NB4 (cell line): Measurements from ENCODE around the gene ZFAND3.

ENCODE experiments used
- DNase-seq: peaks from one replicate; pipeline ENCODE4 v3.0.0; 2010; ENCODE audit warnings: low read depth
- H3K4me3 ChIP-seq: one replicate; pipeline ENCODE4 v1.5.1; 2011; ENCODE audit warnings: mild to moderate bottlenecking, low read depth, low read length, moderate library complexity
- CTCF ChIP-seq: IDR thresholded peaks from one replicate; pipeline ENCODE4 v1.5.1; 2012; ENCODE audit warnings: low read depth, low read length
- MAX ChIP-seq: IDR thresholded peaks from 2 replicates; pipeline ENCODE4 v1.6.1; 2011; ENCODE audit warnings: low read depth, low read length
- MYC ChIP-seq: IDR thresholded peaks from 2 replicates; pipeline ENCODE4 v1.6.1; 2011; ENCODE audit warnings: low read depth, low read length
- POLR2A ChIP-seq: IDR thresholded peaks from 2 replicates; pipeline ENCODE4 v1.6.1; 2011; ENCODE audit warnings: mild to moderate bottlenecking; ENCODE audit not compliant: insufficient read length; ENCODE audit errors: extremely low read depth

Gene ZFAND3

GRCh38 chr6:37792457-37793033 lies 27.0 kb upstream of the ZFAND3 start:
- peak; percentile 30 for DNase-seq
- H3K4me3 ChIP-seq, result no peak overlapping the region
- TF ChIP-seq MYC (no peak), POLR2A (no peak), CTCF (no peak), MAX (no peak)

- H3K4me3 ChIP-seq, result no peak overlapping the region
- DNase-seq, result peak; percentile 70
- TF ChIP-seq POLR2A, result no peak
- TF ChIP-seq MAX, result no peak
- TF ChIP-seq MYC, result no peak
- TF ChIP-seq CTCF, result no peak
Observed at GRCh38 chr6:37793067-37793466, 26.5 kb upstream of the ZFAND3 start.

- H3K4me3 ChIP-seq, result no peak overlapping the region
- DNase-seq, result no peak
- TF ChIP-seq CTCF (no peak), MYC (no peak), MAX (no peak), POLR2A (no peak)
Observed at GRCh38 chr6:37794825-37795224, 24.7 kb upstream of the ZFAND3 start.

GRCh38 chr6:37798436-37799262 lies 20.9 kb upstream of the ZFAND3 start:
- DNase-seq, result no peak
- no peak overlapping the region for H3K4me3 ChIP-seq
- no peak for TF ChIP-seq MAX
- no peak for TF ChIP-seq CTCF
- TF ChIP-seq MYC, result no peak
- TF ChIP-seq POLR2A, result no peak

- no peak overlapping the region for H3K4me3 ChIP-seq
Observed at GRCh38 chr6:37799263-37799644, 20.3 kb upstream of the ZFAND3 start.

More at GRCh38 chr6:37799263-37799644, 20.3 kb upstream of the ZFAND3 start:
- DNase-seq, result no peak
- TF ChIP-seq MYC (no peak), MAX (no peak), POLR2A (no peak), CTCF (no peak)
